NCI-H146 treated with DMSO at 0.1 percent for 48 hours (cell line): ENCODE measurements around the gene OSTC.
A peak's percentile ranks its signal among the peaks of the same experiment; 100 is the strongest.

ENCODE experiments used
- DNase-seq: peaks from one replicate; lab custom pipeline; 2025; ENCODE audit not compliant: unreplicated experiment; lab: John Stamatoyannopoulos, UW

The OSTC gene

DNA sequence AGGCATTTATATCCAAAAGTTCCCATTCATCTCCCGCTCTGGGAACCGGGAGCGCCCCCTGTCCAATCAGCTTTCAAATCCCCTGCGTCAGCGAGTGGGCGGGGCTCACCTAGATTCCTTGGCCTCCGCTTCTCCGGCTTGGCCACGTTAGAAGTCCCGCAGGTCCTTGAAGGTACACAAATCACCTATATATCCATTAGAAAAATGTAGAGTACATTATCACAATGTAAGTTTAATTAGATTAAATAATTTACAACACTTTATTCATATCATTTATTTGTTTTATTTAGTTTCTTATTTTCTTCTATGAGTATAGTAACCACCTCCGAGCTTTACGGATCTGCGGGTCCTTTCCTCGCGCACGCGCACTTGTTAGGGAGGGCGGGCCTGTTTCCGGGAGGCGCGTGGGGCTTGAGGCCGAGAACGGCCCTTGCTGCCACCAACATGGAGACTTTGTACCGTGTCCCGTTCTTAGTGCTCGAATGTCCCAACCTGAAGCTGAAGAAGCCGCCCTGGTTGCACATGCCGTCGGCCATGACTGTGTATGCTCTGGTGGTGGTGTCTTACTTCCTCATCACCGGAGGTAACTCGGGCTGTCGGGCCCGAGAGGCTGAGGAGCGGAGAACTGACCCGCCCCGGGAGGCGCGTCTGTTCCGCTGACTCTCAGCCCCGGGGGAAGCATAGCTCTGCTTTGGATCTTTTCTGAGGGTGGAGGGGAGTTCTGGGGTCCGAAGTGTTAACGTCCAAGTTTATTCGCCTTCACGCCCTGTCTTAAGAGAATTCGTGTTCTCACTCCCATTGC lies at the start of gene OSTC:
OSTC (plus strand) TSS at position 388 of the 802 bp plus-strand sequence; CDS start at position 445, 57 bp downstream.
- DNase-seq = peak; percentile 91

DNA sequence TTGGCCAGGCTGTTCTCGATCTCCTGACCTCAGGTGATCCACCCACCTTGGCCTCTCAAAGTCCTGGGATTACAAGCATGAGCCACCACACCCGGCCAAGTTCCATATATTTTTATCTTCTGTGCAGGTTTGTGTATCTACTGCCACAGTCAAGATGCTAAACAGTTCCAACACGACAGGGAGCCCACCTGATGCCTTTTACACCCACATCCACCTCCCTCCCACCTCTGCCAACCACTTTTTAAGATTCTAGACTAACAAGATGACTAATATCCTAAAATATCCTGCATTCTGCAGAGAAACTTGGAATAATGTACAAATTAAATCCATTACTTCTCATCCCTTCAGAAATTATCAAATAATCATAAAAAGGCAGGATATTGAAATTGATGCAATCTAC lies 49.3 kb upstream of the OSTC start:
- DNase-seq = no peak

DNA sequence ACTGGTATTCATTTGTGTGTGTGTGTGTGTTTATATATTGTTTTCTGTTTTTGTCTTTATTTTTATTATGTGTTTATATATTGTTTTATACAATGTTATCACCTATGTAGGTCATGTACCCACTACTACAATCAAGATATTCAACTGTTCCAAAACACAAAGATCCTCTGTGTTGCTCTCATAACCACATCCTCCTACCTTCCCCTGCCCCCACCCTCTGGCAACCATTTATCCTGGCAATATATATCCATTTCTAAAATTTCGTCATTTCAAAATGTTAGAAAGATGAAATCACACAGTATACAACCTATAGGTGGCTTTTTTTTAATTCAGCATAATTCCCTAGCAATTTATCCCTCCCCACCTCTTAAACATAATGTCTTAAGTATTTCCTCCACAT lies 48.9 kb upstream of the OSTC start:
- DNase-seq = no peak

DNA sequence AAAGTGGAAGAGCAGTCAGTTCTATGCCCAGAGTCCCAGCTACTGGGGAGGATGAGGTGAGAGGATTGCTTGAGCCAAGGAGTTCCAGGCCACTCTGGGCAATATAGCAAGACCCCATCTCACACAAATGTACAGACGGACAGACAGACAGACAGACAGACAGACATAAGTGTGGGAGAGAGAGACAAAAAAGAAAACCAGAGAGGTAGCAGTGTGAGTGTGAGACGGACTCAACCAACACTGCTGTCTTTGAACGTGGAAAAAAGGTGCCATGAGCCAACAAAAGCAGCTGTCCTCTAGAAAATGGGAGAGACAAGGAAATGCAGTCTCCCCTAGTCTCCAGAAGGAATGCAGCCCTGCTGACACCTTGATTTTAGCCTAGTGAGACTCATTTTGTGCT lies 48.2 kb upstream of the OSTC start:
- no peak for DNase-seq

DNA sequence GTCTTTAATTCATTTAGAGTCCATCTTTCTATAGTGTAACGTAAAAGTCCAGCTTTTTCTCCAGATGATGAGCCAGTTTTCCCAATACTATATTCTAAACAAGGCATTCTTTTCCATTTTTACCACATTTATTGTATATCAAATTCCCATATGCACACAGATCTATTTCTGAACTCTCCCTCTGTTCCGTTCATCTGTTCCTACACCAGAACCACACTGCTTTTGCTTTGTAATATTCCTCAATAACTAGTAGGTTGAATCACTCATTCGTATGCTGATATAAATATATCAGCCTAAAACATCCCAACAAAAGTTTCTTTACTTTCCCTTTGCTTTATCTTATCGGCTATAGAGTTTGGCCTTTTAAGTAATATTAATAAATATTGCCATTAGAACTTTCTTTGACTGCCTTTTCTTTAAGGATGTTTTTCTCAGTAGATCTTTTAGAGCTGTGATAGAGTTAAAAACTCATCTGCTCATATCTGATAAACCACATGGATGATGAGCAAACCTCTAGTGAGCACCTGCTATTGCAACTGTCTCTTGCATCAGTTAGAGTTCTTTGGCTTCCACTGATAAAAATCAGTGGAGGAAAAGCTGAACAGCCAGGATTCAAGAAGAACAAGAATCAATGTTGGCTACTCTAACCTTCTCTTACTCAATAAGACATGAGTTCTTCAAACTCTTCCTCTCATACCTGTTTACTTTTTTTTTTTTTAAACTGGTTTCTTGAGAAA lies 43.2 kb upstream of the OSTC start:
- no peak for DNase-seq

DNA sequence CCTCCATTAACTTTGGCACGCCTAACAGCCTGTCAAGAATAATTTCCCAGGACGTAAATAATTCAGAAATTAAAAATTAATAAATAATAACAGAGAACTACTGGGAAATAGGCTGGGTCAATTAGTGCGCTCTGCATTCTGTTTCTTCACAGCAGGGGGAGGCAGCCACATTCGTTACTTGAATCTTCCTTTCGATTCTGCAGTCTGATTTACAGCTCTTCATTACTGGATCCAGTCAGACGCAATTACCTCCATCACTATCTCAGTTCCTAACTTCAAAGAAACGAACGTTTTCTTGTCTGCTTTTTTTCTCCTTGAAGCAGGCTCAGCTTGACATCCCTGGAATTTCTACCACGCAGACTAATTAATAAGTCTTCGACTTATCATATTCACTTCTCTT lies 39.0 kb upstream of the OSTC start:
- no peak for DNase-seq

DNA sequence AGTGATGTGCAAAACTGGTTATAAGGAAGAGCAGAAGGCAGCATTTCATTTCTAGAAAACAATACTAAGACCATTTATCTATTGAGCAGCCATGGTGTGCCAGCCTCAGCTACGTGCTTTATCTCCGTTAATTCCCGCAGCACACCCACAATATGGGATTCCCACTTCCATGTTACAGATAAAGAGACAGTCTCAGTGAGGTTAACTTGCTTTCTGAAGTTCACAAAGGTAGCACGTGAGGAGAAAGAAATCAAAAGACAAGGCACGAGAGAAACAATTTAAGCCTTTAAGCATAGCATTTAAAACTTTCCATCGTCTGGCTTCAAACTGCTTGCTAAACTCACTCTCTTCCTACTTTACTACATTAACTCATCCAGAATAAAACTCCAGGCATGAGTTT lies 38.0 kb upstream of the OSTC start:
- DNase-seq = no peak

DNA sequence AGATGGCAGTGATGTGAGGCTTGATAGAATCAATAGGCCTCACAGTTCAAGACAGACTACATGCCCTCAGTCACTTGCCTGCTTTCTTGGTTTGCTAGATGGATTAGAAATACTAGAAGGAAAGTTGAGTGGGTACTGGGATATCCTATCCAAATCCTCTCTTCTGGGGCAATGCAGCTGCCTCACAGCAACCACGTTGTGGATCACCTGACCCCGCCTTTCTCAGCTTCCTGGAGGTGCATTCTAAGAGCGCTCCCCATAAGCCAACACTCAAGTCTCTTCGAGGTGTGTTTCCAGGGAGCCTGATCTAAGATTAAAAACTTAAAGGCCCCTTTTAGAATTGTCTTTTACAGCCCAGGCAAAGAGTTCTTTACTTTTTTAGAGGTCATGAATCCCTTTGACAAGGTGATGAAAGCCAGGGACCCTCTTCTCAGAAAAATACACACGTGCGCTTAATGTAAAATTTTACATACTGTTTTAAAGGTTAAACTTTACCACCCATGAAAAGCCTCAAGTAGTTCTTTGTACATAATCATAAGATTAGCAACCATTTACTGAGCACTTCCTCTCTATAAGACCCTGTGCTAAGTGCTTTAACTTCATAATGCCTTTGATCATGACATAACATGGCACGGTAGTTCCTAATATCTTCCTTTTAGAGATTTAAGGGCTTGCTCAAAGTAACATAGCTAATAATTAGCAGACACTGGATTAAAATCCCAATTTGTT lies 30.9 kb upstream of the OSTC start:
- DNase-seq = no peak

DNA sequence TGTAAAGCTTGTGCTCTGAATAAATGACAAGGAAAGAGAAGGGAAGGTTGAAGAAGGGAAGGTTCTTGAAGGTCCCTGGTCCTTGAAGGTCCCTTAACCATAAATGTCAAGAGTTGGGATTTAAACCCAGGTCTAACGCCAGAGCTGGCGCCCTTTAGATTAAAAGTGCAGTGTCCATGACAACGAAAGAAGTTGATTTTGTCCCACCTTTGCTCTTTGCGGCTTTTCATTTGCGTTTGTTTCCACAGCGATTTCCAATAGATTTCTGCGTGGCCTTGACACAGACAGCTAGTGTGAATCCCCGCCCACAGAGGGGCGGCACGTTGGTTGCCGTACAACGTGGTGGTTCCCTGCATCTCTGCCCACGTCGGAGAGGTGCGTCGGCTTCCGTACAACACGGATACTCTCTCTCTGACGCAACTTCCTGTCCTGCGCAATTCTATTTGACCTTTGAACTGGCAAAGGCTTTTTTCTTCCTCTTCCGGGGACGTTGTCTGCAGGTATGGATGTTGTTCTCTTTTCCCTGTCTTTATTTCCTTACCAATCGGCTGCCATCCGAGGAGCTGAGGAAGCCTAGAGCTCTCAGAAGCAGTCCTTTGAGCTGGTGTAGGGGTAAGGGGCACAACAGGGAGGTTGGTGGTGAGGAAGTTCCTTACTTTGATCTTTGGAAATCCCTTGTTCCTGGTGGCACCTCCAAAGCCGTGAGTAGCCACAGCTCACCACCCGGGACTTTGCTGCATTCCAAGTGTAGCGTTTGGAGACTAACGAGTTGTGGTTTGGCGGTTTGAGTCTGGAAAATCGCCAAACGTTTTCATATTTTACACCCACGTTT lies 30.1 kb upstream of the OSTC start, which contains the start of gene RPL34:
RPL34 (plus strand) TSS at position 476 of the 832 bp plus-strand sequence. CDS start 1,384 bp downstream, outside the sequence.
- DNase-seq = peak; percentile 85

DNA sequence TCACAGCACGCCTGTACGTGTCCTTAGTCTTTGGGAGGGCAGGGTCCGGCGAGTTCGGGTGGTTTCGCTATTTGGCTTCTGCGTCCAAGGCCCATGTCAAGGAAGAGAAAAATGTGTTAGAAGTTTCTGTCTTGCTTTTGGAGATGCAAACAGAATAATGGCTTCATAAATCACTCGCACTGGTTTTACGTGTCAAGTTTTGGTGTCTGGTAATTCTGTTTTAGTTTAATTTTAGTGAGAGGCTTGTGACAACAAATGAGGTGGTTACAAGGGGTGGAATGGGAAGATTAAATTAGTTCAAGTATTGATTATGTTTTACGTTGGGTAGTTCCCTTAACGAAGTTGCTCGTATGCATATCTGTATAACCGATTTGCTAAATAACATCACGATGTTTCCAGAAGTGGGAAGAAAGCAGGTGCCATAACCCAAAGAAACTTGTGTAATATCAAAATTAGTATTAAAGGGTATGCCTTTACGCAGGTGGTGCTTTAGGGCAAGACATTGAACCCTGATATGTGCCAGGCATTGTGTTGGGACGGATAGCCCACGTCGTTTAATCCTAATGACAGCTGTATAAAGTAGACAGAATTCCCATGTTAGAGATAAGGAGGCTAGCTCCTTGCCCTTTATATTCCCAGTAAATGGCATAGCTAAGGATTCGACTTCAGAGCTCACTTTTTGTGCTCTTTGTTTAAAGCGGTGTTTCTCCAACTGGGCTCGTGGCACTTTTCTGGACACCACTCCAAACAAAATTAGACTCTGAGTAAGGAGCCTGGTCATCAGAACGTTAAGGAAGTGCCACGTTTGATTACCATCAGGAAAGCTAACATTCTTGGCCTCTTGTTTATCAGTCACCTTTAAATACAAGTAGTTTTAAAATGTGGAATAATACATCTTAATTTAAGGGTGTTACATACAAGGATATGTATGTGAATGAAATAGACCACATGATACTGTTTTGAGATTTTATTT lies 29.2 kb upstream of the OSTC start:
- DNase-seq = no peak

DNA sequence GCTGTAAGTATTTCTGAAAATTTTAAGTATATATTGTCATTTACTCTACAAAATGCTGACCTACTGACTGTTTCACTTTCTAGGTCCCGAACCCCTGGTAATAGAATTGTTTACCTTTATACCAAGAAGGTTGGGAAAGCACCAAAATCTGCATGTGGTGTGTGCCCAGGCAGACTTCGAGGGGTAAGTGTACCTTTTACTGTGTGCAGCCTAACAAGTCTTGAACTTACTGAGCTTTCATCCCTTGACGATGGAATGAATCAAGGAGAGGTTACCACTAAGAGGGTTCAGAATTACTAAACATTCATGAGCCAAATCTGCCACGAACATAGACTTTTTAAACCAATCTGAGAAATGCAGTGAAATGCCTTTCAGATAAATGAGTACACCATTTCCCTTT lies 28.4 kb upstream of the OSTC start:
- DNase-seq = no peak

DNA sequence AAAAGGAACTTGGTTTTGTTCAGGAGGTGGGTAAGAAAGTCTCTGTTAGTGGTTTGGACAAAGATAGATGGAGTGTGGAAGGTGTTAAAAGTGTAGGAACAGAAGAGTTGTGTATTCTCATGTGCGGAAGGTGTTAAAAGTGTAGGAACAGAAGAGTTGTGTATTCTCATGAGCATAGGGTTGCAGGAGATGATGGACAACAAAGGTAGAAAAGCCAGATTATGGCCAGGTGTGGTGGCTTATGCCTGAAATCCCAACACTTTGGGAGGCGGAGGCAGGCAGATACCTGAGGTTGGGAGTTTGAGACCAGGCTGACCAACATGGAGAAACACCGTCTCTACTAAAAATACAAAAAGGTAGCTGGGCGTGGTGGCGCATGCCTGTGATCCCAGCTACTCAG lies 27.6 kb upstream of the OSTC start:
- DNase-seq = no peak

DNA sequence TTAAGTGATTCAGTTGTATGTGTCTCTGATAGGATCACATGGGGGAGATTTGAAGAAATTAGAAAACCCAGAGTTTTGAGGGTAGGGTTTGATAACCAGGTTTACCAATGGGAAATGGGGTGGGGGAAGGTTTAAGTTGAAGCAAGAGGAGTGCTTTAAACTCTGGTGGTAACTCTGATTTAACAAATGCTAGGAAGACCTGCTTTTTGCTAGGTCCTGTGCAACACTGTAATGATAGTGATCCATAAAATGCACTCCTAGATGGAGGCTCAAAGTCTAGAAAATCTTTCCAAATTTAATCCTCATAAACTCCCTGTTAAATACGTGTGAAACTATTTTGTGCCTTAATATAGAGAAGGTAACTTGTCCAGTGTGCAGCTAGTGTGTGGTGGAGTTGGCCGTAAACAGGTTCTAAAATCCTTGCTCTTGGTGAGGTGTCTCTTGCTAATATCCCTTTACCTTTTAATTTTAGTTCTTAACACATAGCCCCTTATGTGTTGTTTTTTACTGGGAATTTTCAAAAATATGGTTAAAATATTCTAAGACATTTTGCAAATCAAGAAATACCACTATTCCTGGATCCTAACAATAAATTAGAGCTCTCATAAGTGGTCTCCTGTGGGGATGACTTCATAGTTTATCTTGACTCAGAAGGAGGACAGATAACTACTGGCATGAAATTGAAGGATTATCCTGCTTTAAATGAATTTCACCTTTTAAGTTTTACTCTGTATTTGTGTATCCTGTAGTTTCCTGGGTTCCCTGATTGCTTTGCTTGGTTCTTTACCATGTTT lies 25.9 kb upstream of the OSTC start:
- no peak for DNase-seq

DNA sequence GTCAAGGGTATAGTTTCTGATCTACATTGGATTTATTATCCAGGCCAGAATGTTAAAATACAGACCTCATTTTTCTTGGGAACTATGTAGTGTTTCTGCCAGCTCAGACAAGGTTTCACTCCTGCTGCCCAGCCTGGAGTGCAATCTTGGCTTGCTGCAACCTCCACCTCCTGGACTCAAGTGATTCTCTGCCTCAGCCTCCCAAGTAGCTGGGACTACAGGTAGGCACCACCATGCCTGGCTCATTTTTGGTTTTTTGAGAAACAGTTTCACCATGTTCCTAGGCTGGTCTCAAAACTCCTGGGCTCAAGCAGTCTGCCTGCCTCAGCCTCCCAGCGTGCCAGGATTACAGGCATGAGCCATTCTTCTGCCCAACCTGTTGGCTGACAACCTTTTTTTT lies 24.3 kb upstream of the OSTC start:
- DNase-seq = no peak

DNA sequence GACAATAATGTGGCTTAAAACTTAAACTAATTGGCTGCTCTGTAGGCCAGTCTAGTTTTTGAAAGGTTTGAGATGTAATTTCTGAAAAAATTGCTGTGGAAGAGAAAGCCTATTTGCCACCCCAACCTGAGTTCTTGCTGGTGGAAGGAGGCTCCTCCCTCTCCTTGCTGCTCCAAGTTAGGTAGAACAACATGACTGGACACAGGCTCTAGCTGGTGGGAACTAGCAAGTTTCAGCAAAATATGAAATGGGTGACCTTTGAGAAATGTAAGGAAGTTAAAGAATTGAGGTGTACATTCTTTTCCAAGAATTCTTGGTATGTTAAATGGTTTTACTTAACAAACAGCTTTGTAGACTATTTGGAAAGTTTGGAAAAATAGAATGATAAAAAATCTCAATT lies 22.0 kb upstream of the OSTC start:
- no peak for DNase-seq

DNA sequence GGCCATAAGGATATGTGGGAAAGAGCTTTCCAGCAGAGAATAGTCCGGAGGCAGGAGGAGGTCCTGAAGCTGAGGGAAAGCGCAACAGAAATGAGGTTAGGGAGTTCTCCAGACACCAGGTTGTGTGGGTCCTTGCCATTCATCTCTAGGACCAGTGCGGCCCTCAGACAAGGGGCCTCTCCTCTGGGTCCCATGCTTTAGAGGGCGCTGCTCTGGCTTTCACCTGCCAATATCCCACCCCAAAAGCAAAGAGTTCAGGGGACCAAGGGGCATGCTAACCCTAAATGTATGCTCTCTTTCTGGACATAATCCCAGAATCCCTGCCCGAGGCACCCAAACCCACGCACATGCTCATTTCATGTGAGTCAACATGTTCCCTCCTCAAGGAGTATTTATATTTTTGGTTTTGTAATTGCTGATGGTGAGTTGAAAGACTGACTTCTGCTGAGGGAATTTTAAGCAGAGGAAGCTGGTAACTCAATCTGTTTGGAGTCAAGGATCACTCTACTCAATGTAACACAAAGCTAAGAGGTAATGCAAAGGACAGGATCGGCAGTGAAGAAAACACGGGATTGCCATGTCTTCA lies 15.2 kb upstream of the OSTC start:
- no peak for DNase-seq

DNA sequence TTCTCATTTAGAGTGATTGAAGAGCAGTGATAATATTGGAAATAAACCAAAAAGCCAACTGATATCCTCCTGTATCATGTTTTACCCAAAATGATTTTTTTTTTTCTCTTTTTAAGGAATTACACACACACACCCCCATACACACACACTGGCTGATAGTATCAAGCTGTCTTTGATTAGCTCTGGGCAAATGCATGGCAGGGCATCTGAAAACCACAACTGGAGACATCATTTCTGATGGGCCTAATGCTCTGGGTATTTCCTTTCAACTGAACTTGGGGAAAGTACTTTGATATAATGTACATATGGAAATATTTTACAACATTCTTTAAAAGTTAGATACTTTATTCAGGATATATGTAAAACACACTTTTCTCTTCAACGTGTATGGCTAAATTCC lies 14.2 kb upstream of the OSTC start:
- DNase-seq = no peak

DNA sequence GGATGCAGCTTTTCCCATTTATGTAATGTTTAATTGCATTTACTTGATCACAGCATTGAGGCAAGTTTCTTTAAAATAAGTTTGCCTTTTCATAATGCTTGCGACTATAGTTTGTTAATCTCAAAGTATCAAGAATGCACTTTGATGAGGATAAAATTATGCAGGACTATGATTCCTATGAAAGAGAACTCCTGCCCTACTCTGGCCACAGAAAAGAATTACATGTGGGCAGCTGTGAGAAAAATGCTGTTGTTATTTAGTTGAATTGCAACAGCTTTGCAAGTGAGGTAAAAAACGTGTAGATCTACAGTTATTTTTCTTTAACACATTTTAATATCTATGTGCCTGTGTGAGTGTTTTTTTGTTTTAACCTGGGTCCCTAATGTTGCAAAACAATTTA lies 12.5 kb upstream of the OSTC start:
- DNase-seq = no peak

DNA sequence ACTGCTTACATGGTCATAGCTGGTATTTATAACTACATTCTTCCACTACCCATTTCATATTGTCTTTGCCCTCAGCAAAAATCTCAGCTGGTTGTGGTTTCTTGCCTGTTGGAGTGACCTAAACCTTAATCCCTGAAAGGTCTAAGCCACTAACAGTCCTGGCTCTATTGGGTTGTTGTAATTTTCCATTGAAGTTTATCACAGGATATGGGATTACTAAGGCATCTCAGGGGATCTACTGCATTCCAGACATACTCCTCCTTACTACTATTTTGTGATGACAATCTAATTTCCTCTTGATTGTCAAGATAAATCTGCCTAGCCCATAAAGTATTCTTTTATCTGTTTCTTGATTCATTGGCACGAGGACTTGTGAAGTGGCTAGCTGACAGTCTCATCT lies 6.2 kb upstream of the OSTC start:
- no peak for DNase-seq
